Fibroblast of skin of left quadriceps (primary cell): Measurements from ENCODE around the gene TUBB4B.
A peak's percentile ranks its signal among the peaks of the same experiment; 100 is the strongest.

Experiments
- DNase-seq, 2 experiments: peaks; one replicate each; pipeline ENCODE4 v3.0.0-alpha.2; 2013; ENCODE audit warnings: low read depth in 2 of 2

Gene TUBB4B

GRCh38 chr9:137225699-137226331 lies 15.3 kb upstream of the TUBB4B start:
- no peak for DNase-seq

- DNase-seq = no peak
Observed at GRCh38 chr9:137226338-137227053, 14.6 kb upstream of the TUBB4B start.

- peak; percentile 22 to 36 for DNase-seq
Observed at GRCh38 chr9:137227054-137227852, 13.8 kb upstream of the TUBB4B start, which contains the start of gene RNF224. Gene RNF224 (plus strand): TSS chr9:137227502. CDS start chr9:137228336, 834 bp downstream.

GRCh38 chr9:137227853-137228505 lies 13.1 kb upstream of the TUBB4B start:
- no peak for DNase-seq

GRCh38 chr9:137228506-137228967 lies 12.6 kb upstream of the TUBB4B start:
- no peak for DNase-seq

- DNase-seq = no peak
Observed at GRCh38 chr9:137228968-137229896, 11.9 kb upstream of the TUBB4B start.

- DNase-seq = no peak
Observed at GRCh38 chr9:137229903-137230704, 11.0 kb upstream of the TUBB4B start.

DNA sequence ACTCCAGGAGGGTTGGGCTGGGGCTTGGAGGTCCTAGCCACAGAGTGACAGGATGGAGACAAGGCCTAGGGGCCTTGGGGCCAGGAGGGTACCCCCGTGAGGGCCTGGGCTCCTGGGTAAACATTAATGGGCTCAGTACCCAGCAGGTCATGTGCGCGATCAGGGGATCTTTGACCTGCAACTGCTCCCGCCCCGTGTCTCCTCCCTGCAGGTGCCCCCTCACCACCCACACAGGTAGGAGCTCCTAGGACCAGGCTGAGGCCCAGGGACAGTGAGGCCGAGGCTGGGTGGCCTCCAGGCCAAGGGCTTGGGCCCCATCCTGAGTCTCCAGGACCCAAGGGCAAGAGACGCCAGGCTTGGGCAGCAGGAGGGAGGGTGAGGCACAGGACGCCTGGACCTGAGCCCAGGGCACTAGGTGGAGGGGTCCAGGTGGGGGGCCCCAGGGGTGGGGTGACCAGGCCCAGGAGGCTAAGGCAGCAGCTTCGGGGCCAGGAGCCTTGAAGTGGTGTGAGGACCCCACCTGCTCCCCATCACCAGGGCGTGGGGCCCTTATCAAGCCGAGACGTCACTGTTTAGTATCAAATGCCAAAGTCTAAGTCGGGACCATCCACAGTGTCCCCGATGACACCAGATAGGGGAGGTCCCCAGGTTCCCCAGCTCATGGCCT lies 10.2 kb upstream of the TUBB4B start, which contains the start of gene SLC34A3:
TSS of gene SLC34A3 (plus strand) at position 197 of the 667 bp plus-strand sequence. CDS start 802 bp downstream, outside the sequence.
- DNase-seq = no peak

- DNase-seq = no peak
Observed at GRCh38 chr9:137231372-137232039, 9.6 kb upstream of the TUBB4B start.

- DNase-seq = no peak
Observed at GRCh38 chr9:137232101-137232500, 9.0 kb upstream of the TUBB4B start.

DNA sequence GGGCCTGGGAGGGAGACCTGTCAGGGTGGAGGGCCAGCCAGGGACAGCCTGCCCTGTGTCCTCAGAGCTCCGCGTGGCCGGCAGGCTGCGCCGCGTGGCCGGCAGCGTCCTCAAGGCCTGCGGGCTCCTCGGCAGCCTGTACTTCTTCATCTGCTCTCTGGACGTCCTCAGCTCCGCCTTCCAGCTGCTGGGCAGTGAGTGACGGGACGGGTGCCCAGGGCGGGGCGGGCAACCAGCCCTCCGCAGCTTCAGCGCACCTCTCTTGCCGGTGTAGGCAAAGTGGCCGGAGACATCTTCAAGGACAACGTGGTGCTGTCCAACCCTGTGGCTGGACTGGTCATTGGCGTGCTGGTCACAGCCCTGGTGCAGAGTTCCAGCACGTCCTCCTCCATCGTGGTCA lies 8.6 kb upstream of the TUBB4B start:
- no peak for DNase-seq

DNA sequence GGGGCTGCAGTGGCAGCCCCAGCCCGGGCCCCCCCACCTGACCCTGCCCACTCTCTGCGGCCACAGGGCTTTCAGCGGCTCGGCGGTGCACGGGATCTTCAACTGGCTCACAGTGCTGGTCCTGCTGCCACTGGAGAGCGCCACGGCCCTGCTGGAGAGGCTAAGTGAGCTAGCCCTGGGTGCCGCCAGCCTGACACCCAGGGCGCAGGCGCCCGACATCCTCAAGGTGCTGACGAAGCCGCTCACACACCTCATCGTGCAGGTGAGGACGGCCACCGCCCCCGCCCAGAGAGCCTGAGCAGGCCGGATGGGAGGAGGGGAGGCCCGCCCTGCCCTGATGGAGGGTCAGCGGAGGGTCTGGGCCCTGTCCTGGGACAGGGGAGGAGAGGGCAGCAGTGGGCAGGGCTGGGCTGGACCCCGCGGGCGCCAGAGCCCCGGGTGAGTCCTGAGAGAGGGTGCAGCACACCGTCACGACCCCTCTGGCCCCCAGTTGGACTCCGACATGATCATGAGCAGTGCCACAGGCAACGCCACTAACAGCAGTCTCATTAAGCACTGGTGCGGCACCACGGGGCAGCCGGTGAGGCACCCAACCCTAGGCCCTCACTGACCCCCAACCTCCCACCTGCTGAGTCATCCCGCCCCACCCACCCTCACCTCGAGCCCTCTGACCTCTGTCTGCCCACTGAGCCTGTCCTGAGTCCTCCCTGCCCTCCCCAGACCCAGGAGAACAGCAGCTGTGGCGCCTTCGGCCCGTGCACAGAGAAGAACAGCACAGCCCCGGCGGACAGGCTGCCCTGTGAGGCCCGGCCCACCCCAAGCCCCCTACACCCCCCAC lies 7.7 kb upstream of the TUBB4B start:
- no peak for DNase-seq

DNA sequence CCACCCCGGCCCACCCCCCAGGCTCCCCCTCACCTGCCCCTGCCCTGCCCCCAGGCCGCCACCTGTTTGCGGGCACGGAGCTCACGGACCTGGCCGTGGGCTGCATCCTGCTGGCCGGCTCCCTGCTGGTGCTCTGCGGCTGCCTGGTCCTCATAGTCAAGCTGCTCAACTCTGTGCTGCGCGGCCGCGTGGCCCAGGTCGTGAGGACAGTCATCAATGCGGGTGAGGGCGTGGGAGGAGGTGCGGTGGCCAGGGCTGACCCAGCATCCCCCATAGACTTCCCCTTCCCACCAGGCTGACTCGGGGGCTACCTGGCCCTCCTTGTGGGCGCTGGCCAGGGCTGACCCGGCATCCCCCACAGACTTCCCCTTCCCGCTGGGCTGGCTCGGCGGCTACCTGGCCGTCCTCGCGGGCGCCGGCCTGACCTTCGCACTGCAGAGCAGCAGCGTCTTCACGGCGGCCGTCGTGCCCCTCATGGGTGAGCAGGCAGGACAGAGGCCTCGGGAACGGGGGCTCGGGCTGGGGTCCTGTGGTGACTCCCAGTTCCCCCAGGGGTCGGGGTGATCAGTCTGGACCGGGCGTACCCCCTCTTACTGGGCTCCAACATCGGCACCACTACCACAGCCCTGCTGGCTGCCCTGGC lies 6.9 kb upstream of the TUBB4B start:
- no peak for DNase-seq

- DNase-seq = no peak
Observed at GRCh38 chr9:137234758-137235423, 6.2 kb upstream of the TUBB4B start.

DNA sequence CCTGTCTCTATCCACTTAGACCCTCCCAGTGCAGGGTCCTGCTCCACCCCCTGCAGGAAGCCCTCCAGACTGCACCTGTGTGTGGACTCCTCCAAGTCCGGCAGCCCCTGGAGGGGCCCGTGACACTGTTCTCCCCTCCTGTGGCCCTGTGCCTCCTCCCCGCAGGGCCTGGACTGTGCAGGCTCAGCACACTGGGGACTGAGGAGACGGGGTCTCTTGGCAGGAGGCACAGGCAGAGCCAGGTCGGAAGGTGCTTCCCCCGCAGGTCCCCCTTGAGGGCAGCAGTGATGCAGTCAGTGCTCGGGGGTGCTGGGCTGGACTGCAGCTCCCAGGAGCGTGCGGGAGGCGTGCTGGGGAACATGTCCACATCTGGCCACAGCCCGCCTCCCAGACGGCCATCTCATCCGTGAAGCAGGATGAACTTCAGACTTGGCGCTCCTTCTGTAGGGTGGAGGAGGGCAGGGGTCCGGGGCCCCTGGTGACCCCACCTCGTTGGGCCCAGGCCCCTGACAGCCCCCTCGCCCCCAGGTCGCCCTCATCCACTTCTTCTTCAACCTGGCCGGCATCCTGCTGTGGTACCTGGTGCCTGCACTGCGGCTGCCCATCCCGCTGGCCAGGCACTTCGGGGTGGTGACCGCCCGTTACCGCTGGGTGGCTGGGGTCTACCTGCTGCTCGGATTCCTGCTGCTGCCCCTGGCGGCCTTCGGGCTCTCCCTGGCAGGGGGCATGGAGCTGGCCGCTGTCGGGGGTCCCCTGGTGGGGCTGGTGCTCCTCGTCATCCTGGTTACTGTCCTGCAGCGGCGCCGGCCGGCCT lies 5.5 kb upstream of the TUBB4B start:
- DNase-seq = no peak
